K562 (cell line): ENCODE results near the gene ARHGAP15. TPM values are rescaled to one million over a fixed set of nuclear protein-coding genes. Genes with fewer than 3 reads are reported as not detected.

Experiments used
- ATAC-seq: fragments of 200-7000 bp; cut with Tn5 transposase; 3 replicates; pipeline ENCODE4 v1.9.1; 2020; ENCODE audit warnings: moderate library complexity
- BruUV-seq: library from RNA; stranded (reverse); fragments of 400-500 nt; replicated peaks from 2 replicates; lab custom pipeline; 2021; lab: Mats Ljungman, UMichigan
- CTCF ChIA-PET: fragments of 300-600 bp; formaldehyde crosslinking; extraction: SDS; loops from one replicate; lab custom pipeline; 2021; ENCODE audit warnings: low intra/inter-chr PET ratio; lab: Yijun Ruan, JAX
- POLR2A ChIA-PET: fragments of 300-600, 350-650 bp; sonication (Branson Sonifier 250); formaldehyde crosslinking; extraction: SDS; loops from one replicate; lab custom pipeline; 2021; ENCODE audit warnings: antibody characterized with exemption, inconsistent platforms; lab: Yijun Ruan, JAX
- DNase-seq, 4 experiments: peaks; one replicate each; pipeline versions ENCODE4 v3.0.0 to v3.0.0-alpha.2; 2011 to 2018; ENCODE audit warnings: low spot score in 3 of 4, mixed read lengths in 3 of 4; ENCODE audit errors: extremely low read depth in 1 of 4
- FAIRE-seq: peaks from 2 replicates; lab custom pipeline; 2011; peaks lifted over from hg19 to GRCh38; lab: Jason Lieb, UNC
- H2AFZ ChIP-seq: 2 replicates; pipeline ENCODE4 v1.6.0; 2011; ENCODE audit warnings: low read depth, low read length, control low read depth, inconsistent platforms
- H3K27ac ChIP-seq: fragments of 200-600 bp; 3 replicates; pipeline ENCODE4 v1.8.0; 2011; ENCODE audit warnings: low read depth, mild to moderate bottlenecking, control low read depth, inconsistent platforms, low read length, moderate library complexity, mixed read lengths; ENCODE audit errors: extremely low read depth
- H3K27me3 ChIP-seq, 2 experiments: fragments of 300-600 bp in 1 of 2; 2 replicates in 1 of 2; 3 replicates in 1 of 2; pipeline versions ENCODE4 v1.6.0 to v1.8.0; 2011; ENCODE audit warnings: inconsistent platforms in 2 of 2, low read length in 2 of 2, mild to moderate bottlenecking in 1 of 2, mixed read lengths in 1 of 2, moderate library complexity in 1 of 2; ENCODE audit not compliant: control insufficient read depth in 2 of 2, insufficient read depth in 2 of 2
- H3K36me3 ChIP-seq: fragments of 300-600 bp; 3 replicates; pipeline ENCODE4 v1.8.0; 2011; ENCODE audit warnings: mild to moderate bottlenecking, low read length, inconsistent platforms; ENCODE audit not compliant: control insufficient read depth, insufficient read depth
- H3K4me1 ChIP-seq, 2 experiments: fragments of 200-600 bp in 1 of 2; replicated peaks in 1 of 2; 2 replicates in 1 of 2; 3 replicates in 1 of 2; pipeline versions ENCODE4 v1.5.1 to v1.8.0; 2011; ENCODE audit warnings: inconsistent platforms in 2 of 2, low read length in 2 of 2, mild to moderate bottlenecking in 1 of 2, mixed read lengths in 1 of 2, moderate library complexity in 1 of 2; ENCODE audit not compliant: control insufficient read depth in 2 of 2, insufficient read depth in 2 of 2
- H3K4me2 ChIP-seq: 2 replicates; pipeline ENCODE4 v1.6.1; 2011; ENCODE audit warnings: low read length, control low read depth, inconsistent platforms, mixed read lengths; ENCODE audit not compliant: insufficient read depth
- H3K4me3 ChIP-seq: fragments of 200-600 bp; sonication (generic), shearing (Covaris generic); 2 replicates; pipeline ENCODE4 v1.5.1; 2016; ENCODE audit warnings: control low read depth, inconsistent platforms
- H3K79me2 ChIP-seq: fragments of 200-600 bp; 3 replicates; pipeline ENCODE4 v1.8.0; 2011; ENCODE audit warnings: low read length, inconsistent platforms; ENCODE audit not compliant: control insufficient read depth, insufficient read depth
- H3K9ac ChIP-seq, 2 experiments: 2 replicates each; pipeline versions ENCODE4 v1.6.0 to v1.6.1; 2011; ENCODE audit warnings: low read depth in 2 of 2, low read length in 2 of 2, control low read depth in 1 of 2, inconsistent platforms in 1 of 2, mild to moderate bottlenecking in 1 of 2, mixed read lengths in 1 of 2; ENCODE audit not compliant: insufficient read depth in 1 of 2
- H3K9me1 ChIP-seq: one replicate; pipeline ENCODE4 v1.6.0; 2011; ENCODE audit warnings: inconsistent platforms, mild to moderate bottlenecking, low read length, moderate library complexity; ENCODE audit not compliant: control insufficient read depth, insufficient read depth
- H3K9me3 ChIP-seq: replicated peaks from 2 replicates; pipeline ENCODE4 v1.5.1; 2011; ENCODE audit warnings: low read depth, low read length, inconsistent platforms; ENCODE audit not compliant: control insufficient read depth, insufficient read depth
- H4K20me1 ChIP-seq: replicated peaks from 2 replicates; pipeline ENCODE4 v1.6.1; 2011; ENCODE audit warnings: low read length, inconsistent platforms, mixed read lengths; ENCODE audit not compliant: control insufficient read depth, insufficient read depth
- ETV5 ChIP-seq: sonication (generic); formaldehyde crosslinking; IDR thresholded peaks from 2 replicates; pipeline ENCODE4 v1.4.0; 2020; ENCODE audit warnings: low read depth, mild to moderate bottlenecking, missing genetic modification reagents
- FOXA1 ChIP-seq: fragments of 450-650 bp; IDR thresholded peaks from 2 replicates; pipeline ENCODE4 v1.6.1; 2016; ENCODE audit warnings: mild to moderate bottlenecking, borderline replicate concordance
- GATAD2A ChIP-seq: fragments of 450-650 bp; IDR thresholded peaks from 2 replicates; pipeline ENCODE4 v1.6.1; 2017
- GTF2A2 ChIP-seq: IDR thresholded peaks from 2 replicates; pipeline ENCODE4 v1.6.1; 2016; ENCODE audit warnings: mild to moderate bottlenecking, missing genetic modification characterization, missing compliant biosample characterization
- ZFP36 ChIP-seq: fragments of 150-350 bp; IDR thresholded peaks from 2 replicates; pipeline ENCODE4 v1.6.1; 2018; ENCODE audit warnings: low read length, low read depth; ENCODE audit not compliant: partially characterized antibody
- in situ Hi-C: fragments of 300-500 bp; cut with MboI; formaldehyde crosslinking; loops from 4 replicates; pipeline ENCODE4 v1.15.0; 2018; ENCODE audit warnings: inconsistent platforms, mixed read lengths
- intact Hi-C: fragments of 100-400 bp; cut with micrococcal nuclease; formaldehyde crosslinking; loops from 2 replicates; pipeline ENCODE4 v1.14.2; 2022
- polyA plus RNA-seq, 8 experiments: library from polyadenylated mRNA; depleted of rRNA in 4 of 8; stranded (reverse) in 5 of 8; unstranded in 3 of 8; fragments of >200 nt; fragmentation: Nextera tagmentation in 2 of 8; fragmentation: Illumina TruSeq in 1 of 8; extraction: Ambion mirVana in 2 of 8; extraction: Trizol in 1 of 8; gene quantifications; 2 replicates each; pipeline versions ENCODE4 v1.2.1 to v1.2.3, GENCODE V29; 2011 to 2014; ENCODE audit warnings: inconsistent platforms in 1 of 8, missing spikeins in 1 of 8
- total RNA-seq, 7 experiments: library from RNA; depleted of rRNA in 6 of 7; stranded (reverse); fragments of >200 nt in 6 of 7; fragmentation: Illumina TruSeq in 2 of 7; extraction: Trizol in 2 of 7; gene quantifications; 2 replicates each; pipeline versions ENCODE4 v1.2.1 to v1.2.3, GENCODE V29; 2011 to 2021; ENCODE audit warnings: low replicate concordance in 1 of 7
- TF ChIP-seq, protein P1 (sequence below): sonication (generic); formaldehyde crosslinking; IDR thresholded peaks from 2 replicates; pipeline ENCODE4 v1.8.1; 2023; ENCODE audit warnings: missing genetic modification reagents, mild to moderate bottlenecking, borderline replicate concordance

Gene ARHGAP15
- total and polyA plus RNA-seq, 9 of the 15 experiments (the other 6 are each of a cell fraction or from before 2014, with no cell fraction given), result 1.5 to 17.9 (median 7.9) TPM

DNA sequence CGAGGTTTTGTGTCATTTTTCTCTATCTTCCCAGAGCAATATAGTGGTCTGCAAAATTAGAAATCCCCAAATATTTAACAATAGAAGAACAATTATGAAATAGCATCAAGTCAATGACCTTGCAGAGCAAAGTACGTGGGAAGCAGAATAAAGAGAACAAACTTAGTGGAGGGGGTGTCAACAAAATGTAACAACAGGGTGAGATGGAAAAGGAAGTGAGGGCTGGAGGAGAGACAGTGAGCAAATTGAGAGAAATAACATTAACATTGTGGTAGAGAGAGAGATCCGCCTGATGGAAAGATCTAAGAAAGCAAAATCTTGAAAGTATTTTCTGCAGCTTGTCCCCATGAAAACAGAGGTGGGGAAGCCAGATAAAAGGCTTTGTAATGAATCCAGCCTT, 23.4 kb downstream of the ARHGAP15 start (continued):
- TF ChIP-seq, protein P1, sequence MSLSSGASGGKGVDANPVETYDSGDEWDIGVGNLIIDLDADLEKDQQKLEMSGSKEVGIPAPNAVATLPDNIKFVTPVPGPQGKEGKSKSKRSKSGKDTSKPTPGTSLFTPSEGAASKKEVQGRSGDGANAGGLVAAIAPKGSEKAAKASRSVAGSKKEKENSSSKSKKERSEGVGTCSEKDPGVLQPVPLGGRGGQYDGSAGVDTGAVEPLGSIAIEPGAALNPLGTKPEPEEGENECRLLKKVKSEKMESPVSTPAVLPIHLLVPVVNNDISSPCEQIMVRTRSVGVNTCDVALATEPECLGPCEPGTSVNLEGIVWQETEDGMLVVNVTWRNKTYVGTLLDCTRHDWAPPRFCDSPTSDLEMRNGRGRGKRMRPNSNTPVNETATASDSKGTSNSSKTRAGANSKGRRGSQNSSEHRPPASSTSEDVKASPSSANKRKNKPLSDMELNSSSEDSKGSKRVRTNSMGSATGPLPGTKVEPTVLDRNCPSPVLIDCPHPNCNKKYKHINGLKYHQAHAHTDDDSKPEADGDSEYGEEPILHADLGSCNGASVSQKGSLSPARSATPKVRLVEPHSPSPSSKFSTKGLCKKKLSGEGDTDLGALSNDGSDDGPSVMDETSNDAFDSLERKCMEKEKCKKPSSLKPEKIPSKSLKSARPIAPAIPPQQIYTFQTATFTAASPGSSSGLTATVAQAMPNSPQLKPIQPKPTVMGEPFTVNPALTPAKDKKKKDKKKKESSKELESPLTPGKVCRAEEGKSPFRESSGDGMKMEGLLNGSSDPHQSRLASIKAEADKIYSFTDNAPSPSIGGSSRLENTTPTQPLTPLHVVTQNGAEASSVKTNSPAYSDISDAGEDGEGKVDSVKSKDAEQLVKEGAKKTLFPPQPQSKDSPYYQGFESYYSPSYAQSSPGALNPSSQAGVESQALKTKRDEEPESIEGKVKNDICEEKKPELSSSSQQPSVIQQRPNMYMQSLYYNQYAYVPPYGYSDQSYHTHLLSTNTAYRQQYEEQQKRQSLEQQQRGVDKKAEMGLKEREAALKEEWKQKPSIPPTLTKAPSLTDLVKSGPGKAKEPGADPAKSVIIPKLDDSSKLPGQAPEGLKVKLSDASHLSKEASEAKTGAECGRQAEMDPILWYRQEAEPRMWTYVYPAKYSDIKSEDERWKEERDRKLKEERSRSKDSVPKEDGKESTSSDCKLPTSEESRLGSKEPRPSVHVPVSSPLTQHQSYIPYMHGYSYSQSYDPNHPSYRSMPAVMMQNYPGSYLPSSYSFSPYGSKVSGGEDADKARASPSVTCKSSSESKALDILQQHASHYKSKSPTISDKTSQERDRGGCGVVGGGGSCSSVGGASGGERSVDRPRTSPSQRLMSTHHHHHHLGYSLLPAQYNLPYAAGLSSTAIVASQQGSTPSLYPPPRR (CRISPR knock-in tag), result no peak
- TF ChIP-seq GTF2A2 (tag) (no peak), ETV5 (CRISPR knock-in tag) (no peak), GATAD2A (no peak), ZFP36 (no peak)

DNA sequence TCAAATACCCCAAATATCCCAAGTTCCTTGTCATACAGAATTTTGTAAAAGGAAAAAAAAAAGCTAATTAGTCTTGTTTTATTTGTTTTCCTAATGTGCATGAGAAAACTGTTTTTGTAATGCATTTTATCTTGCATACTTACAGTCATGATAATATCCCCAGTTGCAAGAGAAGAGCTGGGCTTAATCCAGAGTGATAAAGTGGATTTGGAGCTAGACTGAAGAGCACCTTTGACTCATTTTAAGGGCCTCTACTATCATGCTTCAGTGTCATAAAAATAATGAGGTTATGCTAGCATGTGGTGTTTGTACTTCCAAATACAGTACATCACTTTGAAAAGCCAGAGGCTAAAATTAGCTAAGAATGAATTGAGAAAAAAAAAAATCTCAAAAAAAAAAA, 26.4 kb downstream of the ARHGAP15 start:
- no peak for TF ChIP-seq FOXA1
- Histone ChIP-seq H3K4me1 (no peaks in the 10 kb centered on the region), H3K9me3 (no peaks in the 10 kb centered on the region), H3K27ac (no peak overlapping the region), H4K20me1 (no peaks in the 10 kb centered on the region), H3K4me3 (no peak overlapping the region), H3K9me1 (no peaks in the 10 kb centered on the region), H2AFZ (no peak overlapping the region), H3K79me2 (no peaks in the 10 kb centered on the region), H3K27me3 (no peaks in the 10 kb centered on the region), H3K36me3 (no peaks in the 10 kb centered on the region), H3K4me2 (no peak overlapping the region), H3K9ac (no peak overlapping the region)
- FAIRE-seq (no peak), DNase-seq (no peak), ATAC-seq (no peak)
- in situ Hi-C loops (no loop called here), intact Hi-C loops (no loop called here)
- CTCF ChIA-PET, result no interaction called here
- POLR2A ChIA-PET, result no interaction called here
- no TSS peak for BruUV-seq
